ENCODE measurements around the gene SPTBN2. TPM values are rescaled to one million over a fixed set of nuclear protein-coding genes. Genes with fewer than 3 reads are reported as not detected.

The SPTBN2 gene
- total and polyA plus RNA-seq, 2 experiments from 2014 or later = 6.0 to 27.4 TPM

- DNase-seq (ENCODE audit: low read depth in 1 of 2, low spot score in 1 of 2) = peak; percentile 100
- peaks cover 18% of the 10 kb centered on the region for H3K36me3 ChIP-seq
- peak within 1 kb of the TSS; percentile 98 for H3K27ac ChIP-seq
- H3K4me1 ChIP-seq (ENCODE audit: low read depth) = peaks cover 51% of the 10 kb centered on the region
- H3K9me3 ChIP-seq (ENCODE audit: low read depth) = no peaks in the 10 kb centered on the region
- H3K4me3 ChIP-seq = peak within 1 kb of the TSS; percentile 93
- TF ChIP-seq CTCF (IDR thresholded peaks at IDR 0.05; ENCODE audit: low read depth, low read length) = peak; percentile 22
- no peaks in the 10 kb centered on the region for H3K27me3 ChIP-seq
Observed at GRCh38 chr11:66638177-66639065, 90.6 kb downstream of the SPTBN2 start, which contains the start of gene RBM4. Gene RBM4, plus strand, starts transcription at chr11:66638703. Its CDS starts 1,009 bp downstream, at chr11:66639712.

- H3K4me3 ChIP-seq = peak overlapping the region; percentile 29
- H3K36me3 ChIP-seq = peaks cover 13% of the 10 kb centered on the region
- no peak for DNase-seq (ENCODE audit: low read depth in 1 of 2, low spot score in 1 of 2)
- peaks cover 45% of the 10 kb centered on the region for H3K4me1 ChIP-seq (ENCODE audit: low read depth)
- no peaks in the 10 kb centered on the region for H3K27me3 ChIP-seq
- no peaks in the 10 kb centered on the region for H3K9me3 ChIP-seq (ENCODE audit: low read depth)
- no peak for TF ChIP-seq CTCF (IDR thresholded peaks at IDR 0.05; ENCODE audit: low read depth, low read length)
- peak overlapping the region; percentile 88 for H3K27ac ChIP-seq
Observed at GRCh38 chr11:66637557-66638176, 91.3 kb downstream of the SPTBN2 start.

DNA sequence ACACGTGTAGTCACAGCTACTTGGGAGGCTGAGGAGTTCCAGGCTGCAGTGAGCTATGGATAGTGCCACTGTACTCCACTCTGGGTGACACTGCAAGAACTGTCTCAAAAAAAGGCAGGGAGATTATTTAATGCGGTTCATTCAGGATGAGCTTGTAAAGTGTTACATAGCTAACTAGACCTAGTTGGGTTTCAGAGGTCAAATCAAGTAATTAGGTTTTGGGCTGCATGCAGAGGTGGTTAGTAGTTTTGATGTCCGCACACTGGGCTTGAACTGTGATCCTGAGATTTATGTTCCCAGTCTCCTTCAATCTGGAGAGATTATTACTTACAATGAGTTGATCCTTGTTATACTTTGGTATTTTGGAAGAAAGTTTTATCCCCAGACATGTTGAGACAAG lies 92.6 kb downstream of the SPTBN2 start:
- no peaks in the 10 kb centered on the region for H3K9me3 ChIP-seq (ENCODE audit: low read depth)
- DNase-seq (ENCODE audit: low read depth in 1 of 2, low spot score in 1 of 2) = no peak
- H3K27me3 ChIP-seq = no peaks in the 10 kb centered on the region
- H3K27ac ChIP-seq = peak overlapping the region; percentile 68
- peaks cover 12% of the 10 kb centered on the region for H3K36me3 ChIP-seq
- peaks cover 32% of the 10 kb centered on the region for H3K4me1 ChIP-seq (ENCODE audit: low read depth)
- TF ChIP-seq CTCF (IDR thresholded peaks at IDR 0.05; ENCODE audit: low read depth, low read length) = no peak
- H3K4me3 ChIP-seq = no peak overlapping the region

Other genes starting within 250 kb of the SPTBN2 start
- gene DPP3, start 248.8 kb downstream of the SPTBN2 start, total RNA-seq = 21.9 and 60.7 TPM in 2 replicates
- 20.8 and 44.9 TPM in 2 replicates for gene DPP3, start 248.8 kb downstream of the SPTBN2 start, polyA plus RNA-seq
- gene BBS1, start 218.6 kb downstream of the SPTBN2 start, total RNA-seq = 100 and 106 TPM in 2 replicates
- gene BBS1, start 218.6 kb downstream of the SPTBN2 start, polyA plus RNA-seq = 59.7 and 62.7 TPM in 2 replicates
- gene ZDHHC24, start 183.2 kb downstream of the SPTBN2 start, total RNA-seq = 14.7 and 21.6 TPM in 2 replicates
- 15.2 and 16.9 TPM in 2 replicates for gene ZDHHC24, start 183.2 kb downstream of the SPTBN2 start, polyA plus RNA-seq
- 74.2 and 189 TPM in 2 replicates for gene ACTN3, start 182.3 kb downstream of the SPTBN2 start, total RNA-seq
- gene ACTN3, start 182.3 kb downstream of the SPTBN2 start, polyA plus RNA-seq = 111 and 322 TPM in 2 replicates
- gene CTSF, start 160.6 kb downstream of the SPTBN2 start, total RNA-seq = 15.2 and 45.6 TPM in 2 replicates
- 16.8 and 51.0 TPM in 2 replicates for gene CTSF, start 160.6 kb downstream of the SPTBN2 start, polyA plus RNA-seq
- gene CCDC87, start 136.2 kb downstream of the SPTBN2 start, total RNA-seq = 2.7 and 3.9 TPM in 2 replicates
- 1.2 and 4.8 TPM in 2 replicates for gene CCDC87, start 136.2 kb downstream of the SPTBN2 start, polyA plus RNA-seq
- 73.1 and 86.6 TPM in 2 replicates for gene CCS, start 136.0 kb downstream of the SPTBN2 start, total RNA-seq
- 117 and 153 TPM in 2 replicates for gene CCS, start 136.0 kb downstream of the SPTBN2 start, polyA plus RNA-seq
- 74.6 and 90.6 TPM in 2 replicates for gene RBM14, start 112.6 kb downstream of the SPTBN2 start, total RNA-seq
- 95.2 and 111 TPM in 2 replicates for gene RBM14, start 112.6 kb downstream of the SPTBN2 start, polyA plus RNA-seq
- gene RBM4, start 90.5 kb downstream of the SPTBN2 start, total RNA-seq = 142 and 146 TPM in 2 replicates
- gene RBM4, start 90.5 kb downstream of the SPTBN2 start, polyA plus RNA-seq = 206 and 241 TPM in 2 replicates
- gene RBM4B, start 51.3 kb downstream of the SPTBN2 start, total RNA-seq = 25.7 and 30.2 TPM in 2 replicates
- gene RBM4B, start 51.3 kb downstream of the SPTBN2 start, polyA plus RNA-seq = 62.3 and 62.6 TPM in 2 replicates
- 19.5 and 24.4 TPM in 2 replicates for gene RCE1, start 114.2 kb upstream of the SPTBN2 start, total RNA-seq
- gene RCE1, start 114.2 kb upstream of the SPTBN2 start, polyA plus RNA-seq = 19.9 and 25.2 TPM in 2 replicates
- gene LRFN4, start 127.8 kb upstream of the SPTBN2 start, total RNA-seq = 40.6 and 50.4 TPM in 2 replicates
- 41.6 and 57.8 TPM in 2 replicates for gene LRFN4, start 127.8 kb upstream of the SPTBN2 start, polyA plus RNA-seq
- gene PC, start 229.2 kb upstream of the SPTBN2 start, total RNA-seq = 20.5 and 21.5 TPM in 2 replicates
- 24.1 and 30.7 TPM in 2 replicates for gene PC, start 229.2 kb upstream of the SPTBN2 start, polyA plus RNA-seq
- gene C11orf86, start 246.1 kb upstream of the SPTBN2 start, total RNA-seq = not detected in 2 replicates
- not detected in 2 replicates for gene C11orf86, start 246.1 kb upstream of the SPTBN2 start, polyA plus RNA-seq